PC-9 (cell line): ENCODE data around the gene DUSP7. TPM values are rescaled to one million over a fixed set of nuclear protein-coding genes. Genes with fewer than 3 reads are reported as not detected.

Source experiments
- BruUV-seq: library from RNA; stranded (reverse); fragments of 400-500 nt; replicated peaks from 2 replicates; lab custom pipeline; 2021; lab: Mats Ljungman, UMichigan
- CTCF ChIA-PET: fragments of 300-600 bp; sonication (Branson Sonifier 250); formaldehyde crosslinking; loops from one replicate; lab custom pipeline; 2022; ENCODE audit warnings: antibody characterized with exemption; lab: Charles Lee
- POLR2A ChIA-PET: fragments of 300-600 bp; sonication (Branson Sonifier 250); formaldehyde crosslinking; loops from one replicate; lab custom pipeline; 2022; ENCODE audit warnings: antibody characterized with exemption; ENCODE audit not compliant: unreplicated experiment; lab: Charles Lee
- DNase-seq, 2 experiments: peaks; one replicate each; pipeline versions ENCODE4 v3.0.0 to v3.0.0-alpha.2; 2015 to 2022; ENCODE audit warnings: mixed read lengths in 1 of 2
- H2AFZ ChIP-seq: fragments of 200-600 bp; sonication (generic); 2 replicates; pipeline ENCODE4 v1.8.1; 2017; ENCODE audit warnings: antibody characterized with exemption
- H3F3A ChIP-seq: fragments of 200-600 bp; sonication (generic); 2 replicates; pipeline ENCODE4 v1.8.1; 2017; ENCODE audit warnings: antibody characterized with exemption, mild to moderate bottlenecking, low read depth; ENCODE audit not compliant: insufficient read depth
- H3K27ac ChIP-seq: fragments of 200-600 bp; sonication (generic); 2 replicates; pipeline ENCODE4 v1.6.1; 2016; ENCODE audit warnings: mixed run types
- H3K27me3 ChIP-seq: fragments of 200-600 bp; sonication (generic); 2 replicates; pipeline ENCODE4 v1.6.1; 2016; ENCODE audit warnings: low read depth, mixed run types; ENCODE audit not compliant: insufficient read depth
- H3K36me3 ChIP-seq: fragments of 200-600 bp; sonication (generic); 2 replicates; pipeline ENCODE4 v1.6.1; 2016; ENCODE audit warnings: low read depth, mixed run types
- H3K4me1 ChIP-seq: fragments of 200-600 bp; sonication (generic); replicated peaks from 2 replicates; pipeline ENCODE4 v1.6.1; 2016; ENCODE audit warnings: mixed run types; ENCODE audit not compliant: insufficient read depth
- H3K4me2 ChIP-seq: fragments of 200-600 bp; sonication (generic); 2 replicates; pipeline ENCODE4 v1.6.1; 2017; ENCODE audit warnings: mixed run types
- H3K4me3 ChIP-seq: fragments of 200-600 bp; sonication (generic); 2 replicates; pipeline ENCODE4 v1.6.1; 2016; ENCODE audit warnings: mixed run types
- H3K79me2 ChIP-seq: fragments of 200-600 bp; sonication (generic); 2 replicates; pipeline ENCODE4 v1.6.1; 2017; ENCODE audit warnings: low read depth, mixed run types
- H3K9me2 ChIP-seq: fragments of 200-600 bp; sonication (generic); 2 replicates; pipeline ENCODE4 v1.8.1; 2017; ENCODE audit warnings: mild to moderate bottlenecking; ENCODE audit not compliant: insufficient read depth
- H3K9me3 ChIP-seq: fragments of 200-600 bp; sonication (generic); 2 replicates; pipeline ENCODE4 v1.8.1; 2016; ENCODE audit warnings: low read depth; ENCODE audit not compliant: insufficient read depth
- H4K20me1 ChIP-seq: fragments of 200-600 bp; sonication (generic); 2 replicates; pipeline ENCODE4 v1.8.1; 2017; ENCODE audit not compliant: insufficient read depth
- EZH2 ChIP-seq: fragments of 200-600 bp; sonication (generic); IDR thresholded peaks from 2 replicates; pipeline ENCODE4 v1.8.0; 2017; ENCODE audit warnings: antibody characterized with exemption, low read depth
- intact Hi-C: fragments of 100-400 bp; cut with micrococcal nuclease; formaldehyde crosslinking; loops from one replicate; pipeline ENCODE4 v1.10.0; 2022; ENCODE audit not compliant: unreplicated experiment
- total RNA-seq: library from RNA; stranded (reverse); gene quantifications from 2 replicates; pipeline ENCODE4 v1.2.3, GENCODE V29; 2021
- TF ChIP-seq, protein P1 (sequence below): fragments of 200-600 bp; sonication (generic); conservative IDR thresholded peaks from 2 replicates; pipeline ENCODE4 v1.6.1; 2017; ENCODE audit warnings: mixed run types, antibody characterized with exemption, mild to moderate bottlenecking, moderate library complexity

Gene DUSP7
- total RNA-seq, 1 experiment from 2014 or later: 9.5 TPM

DNA sequence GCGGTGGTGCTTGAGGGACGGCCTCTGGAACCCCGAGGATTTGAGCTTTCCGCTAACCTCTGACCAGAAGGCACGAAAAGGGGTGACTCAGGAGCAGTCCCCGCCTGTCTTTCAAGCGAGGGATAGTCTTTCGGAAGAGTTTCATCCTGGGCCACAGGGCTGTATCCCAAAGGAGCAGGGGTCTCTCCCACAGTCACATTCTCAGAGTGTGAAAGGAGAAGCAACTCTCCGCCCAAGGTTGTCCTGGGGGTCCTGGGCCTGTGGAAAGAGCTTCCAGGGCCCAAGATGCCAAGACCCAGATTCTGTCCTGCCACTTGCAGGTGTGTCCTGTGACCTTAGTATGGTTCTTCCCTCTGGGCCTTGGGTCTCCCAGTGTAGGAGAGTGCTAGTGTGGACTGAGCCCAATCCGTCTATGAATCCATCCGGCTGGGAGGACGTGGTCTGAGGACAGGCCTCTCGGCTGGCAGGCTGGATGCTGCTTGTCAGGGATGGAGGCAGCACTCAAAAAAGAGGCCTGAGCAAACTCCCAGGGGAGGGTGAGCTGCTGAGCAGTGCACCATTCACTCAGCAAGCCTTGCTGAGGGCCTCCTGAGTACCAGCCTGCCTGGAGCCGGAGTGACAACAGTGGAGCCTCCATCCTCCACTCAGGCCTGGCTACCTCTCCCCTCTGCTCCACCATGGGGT is 1.6 kb upstream of the DUSP7 start:
- no peaks in the 10 kb centered on the region for H4K20me1 ChIP-seq
- ChIA-PET POLR2A (interaction anchor here (0.6 kb wide), 1 partner anchor 44 kb away, joined by 6 read pairs; no protein-coding TSS in a partner anchor), CTCF (interaction anchor here (0.5 kb wide), 1 partner anchor 123 kb away, joined by 3 read pairs; no protein-coding TSS in a partner anchor)
- H3F3A ChIP-seq: no peaks in the 10 kb centered on the region; the same call in 1 of the 2 replicates
- H3K27me3 ChIP-seq: no peaks in the 10 kb centered on the region
- H3K79me2 ChIP-seq: peaks cover 13% of the 10 kb centered on the region
- H3K4me1 ChIP-seq: peaks cover 6% of the 10 kb centered on the region; the same call in 1 of the 2 replicates
- H3K36me3 ChIP-seq: no peaks in the 10 kb centered on the region
- peak overlapping the region; percentile 50 for H3K4me3 ChIP-seq
- no peak for TF ChIP-seq EZH2
- TF ChIP-seq, protein P1, sequence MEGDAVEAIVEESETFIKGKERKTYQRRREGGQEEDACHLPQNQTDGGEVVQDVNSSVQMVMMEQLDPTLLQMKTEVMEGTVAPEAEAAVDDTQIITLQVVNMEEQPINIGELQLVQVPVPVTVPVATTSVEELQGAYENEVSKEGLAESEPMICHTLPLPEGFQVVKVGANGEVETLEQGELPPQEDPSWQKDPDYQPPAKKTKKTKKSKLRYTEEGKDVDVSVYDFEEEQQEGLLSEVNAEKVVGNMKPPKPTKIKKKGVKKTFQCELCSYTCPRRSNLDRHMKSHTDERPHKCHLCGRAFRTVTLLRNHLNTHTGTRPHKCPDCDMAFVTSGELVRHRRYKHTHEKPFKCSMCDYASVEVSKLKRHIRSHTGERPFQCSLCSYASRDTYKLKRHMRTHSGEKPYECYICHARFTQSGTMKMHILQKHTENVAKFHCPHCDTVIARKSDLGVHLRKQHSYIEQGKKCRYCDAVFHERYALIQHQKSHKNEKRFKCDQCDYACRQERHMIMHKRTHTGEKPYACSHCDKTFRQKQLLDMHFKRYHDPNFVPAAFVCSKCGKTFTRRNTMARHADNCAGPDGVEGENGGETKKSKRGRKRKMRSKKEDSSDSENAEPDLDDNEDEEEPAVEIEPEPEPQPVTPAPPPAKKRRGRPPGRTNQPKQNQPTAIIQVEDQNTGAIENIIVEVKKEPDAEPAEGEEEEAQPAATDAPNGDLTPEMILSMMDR: no peak
- peak overlapping the region; percentile 74; the same call in 1 of the 2 replicates for H2AFZ ChIP-seq
- intact Hi-C loops: loop anchor here (1.0 to 2.0 kb wide), 4 partner anchors 41 to 115 kb away; partner anchors contain the start of gene PARP3
- DNase-seq: no peak
- TSS peak; percentile 86 for BruUV-seq
- H3K4me2 ChIP-seq: peak overlapping the region; percentile 84
- H3K9me3 ChIP-seq: no peaks in the 10 kb centered on the region
- no peak overlapping the region for H3K27ac ChIP-seq
- no peaks in the 10 kb centered on the region for H3K9me2 ChIP-seq

DNA sequence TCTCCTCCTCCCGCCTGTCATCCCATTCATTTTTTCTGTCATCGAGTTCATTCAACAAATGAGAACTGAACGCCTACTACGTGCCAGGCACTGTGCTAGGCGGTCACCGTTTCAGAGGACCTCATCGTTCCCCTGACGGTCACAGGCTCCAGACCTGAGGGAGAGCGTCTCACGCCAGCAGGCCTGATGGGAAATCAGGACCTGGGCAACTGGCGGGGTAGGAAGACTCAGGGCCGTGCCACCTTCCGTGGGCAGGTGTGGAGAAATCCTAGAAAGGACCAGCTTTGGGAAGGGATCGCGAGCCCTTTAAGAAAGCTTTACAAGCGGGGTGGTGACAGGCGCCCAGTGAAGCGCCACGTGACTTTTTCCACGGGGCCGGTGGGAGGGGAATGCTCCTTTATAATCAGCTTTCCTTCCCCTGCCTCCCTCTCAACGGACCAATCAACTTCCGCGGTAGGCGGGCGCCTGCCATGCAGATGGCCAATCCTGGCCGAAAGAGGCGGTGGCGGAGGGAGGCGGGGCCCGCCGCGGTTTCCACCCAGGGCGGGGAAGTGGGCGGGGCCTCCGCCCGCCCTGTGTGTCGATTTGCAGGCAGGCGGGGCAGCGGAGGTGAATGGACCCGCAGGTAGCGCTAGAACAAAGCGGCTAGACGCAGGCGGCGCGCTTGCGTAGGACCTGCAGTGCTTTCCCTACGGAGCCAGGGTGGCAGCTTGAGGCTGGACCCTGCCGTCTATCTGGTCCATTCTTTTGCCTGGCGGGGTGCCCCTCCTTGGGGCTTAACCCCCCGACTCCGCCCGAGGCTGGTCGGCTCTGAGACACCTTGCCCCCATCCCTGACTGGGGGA is 819 bp upstream of the DUSP7 start:
- no peaks in the 10 kb centered on the region for H3K9me3 ChIP-seq
- H3K27ac ChIP-seq: no peak overlapping the region
- peak overlapping the region; percentile 87 for H2AFZ ChIP-seq
- no peaks in the 10 kb centered on the region for H3K9me2 ChIP-seq
- H3K27me3 ChIP-seq: no peaks in the 10 kb centered on the region
- ChIA-PET POLR2A (interaction anchor here (0.5 to 0.6 kb wide), 3 partner anchors 11 to 193 kb away, joined by 4 to 20 read pairs (median 6); no protein-coding TSS in a partner anchor), CTCF (interaction anchor here (0.5 to 1.6 kb wide), 2 partner anchors 116 to 124 kb away, joined by 3 read pairs; partner anchors contain the start of gene RRP9)
- H3K79me2 ChIP-seq: peaks cover 13% of the 10 kb centered on the region
- no peak for TF ChIP-seq EZH2
- TF ChIP-seq, protein P1: no peak
- peak overlapping the region; percentile 72 for H3K4me3 ChIP-seq
- intact Hi-C loops: loop anchor here (1.0 to 2.0 kb wide), 4 partner anchors 42 to 114 kb away; partner anchors contain the start of gene PARP3
- H4K20me1 ChIP-seq: no peaks in the 10 kb centered on the region
- H3K4me1 ChIP-seq: peaks cover 6% of the 10 kb centered on the region; the same call in 1 of the 2 replicates
- peak; percentile 93 to 98 for DNase-seq
- H3K36me3 ChIP-seq: no peaks in the 10 kb centered on the region
- peak overlapping the region; percentile 96 for H3K4me2 ChIP-seq
- BruUV-seq: no TSS peak
- H3F3A ChIP-seq: no peaks in the 10 kb centered on the region; the same call in 1 of the 2 replicates
